ENCODE data around the gene MMS19.

The MMS19 gene, protein sequence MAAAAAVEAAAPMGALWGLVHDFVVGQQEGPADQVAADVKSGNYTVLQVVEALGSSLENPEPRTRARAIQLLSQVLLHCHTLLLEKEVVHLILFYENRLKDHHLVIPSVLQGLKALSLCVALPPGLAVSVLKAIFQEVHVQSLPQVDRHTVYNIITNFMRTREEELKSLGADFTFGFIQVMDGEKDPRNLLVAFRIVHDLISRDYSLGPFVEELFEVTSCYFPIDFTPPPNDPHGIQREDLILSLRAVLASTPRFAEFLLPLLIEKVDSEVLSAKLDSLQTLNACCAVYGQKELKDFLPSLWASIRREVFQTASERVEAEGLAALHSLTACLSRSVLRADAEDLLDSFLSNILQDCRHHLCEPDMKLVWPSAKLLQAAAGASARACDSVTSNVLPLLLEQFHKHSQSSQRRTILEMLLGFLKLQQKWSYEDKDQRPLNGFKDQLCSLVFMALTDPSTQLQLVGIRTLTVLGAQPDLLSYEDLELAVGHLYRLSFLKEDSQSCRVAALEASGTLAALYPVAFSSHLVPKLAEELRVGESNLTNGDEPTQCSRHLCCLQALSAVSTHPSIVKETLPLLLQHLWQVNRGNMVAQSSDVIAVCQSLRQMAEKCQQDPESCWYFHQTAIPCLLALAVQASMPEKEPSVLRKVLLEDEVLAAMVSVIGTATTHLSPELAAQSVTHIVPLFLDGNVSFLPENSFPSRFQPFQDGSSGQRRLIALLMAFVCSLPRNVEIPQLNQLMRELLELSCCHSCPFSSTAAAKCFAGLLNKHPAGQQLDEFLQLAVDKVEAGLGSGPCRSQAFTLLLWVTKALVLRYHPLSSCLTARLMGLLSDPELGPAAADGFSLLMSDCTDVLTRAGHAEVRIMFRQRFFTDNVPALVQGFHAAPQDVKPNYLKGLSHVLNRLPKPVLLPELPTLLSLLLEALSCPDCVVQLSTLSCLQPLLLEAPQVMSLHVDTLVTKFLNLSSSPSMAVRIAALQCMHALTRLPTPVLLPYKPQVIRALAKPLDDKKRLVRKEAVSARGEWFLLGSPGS

DNA sequence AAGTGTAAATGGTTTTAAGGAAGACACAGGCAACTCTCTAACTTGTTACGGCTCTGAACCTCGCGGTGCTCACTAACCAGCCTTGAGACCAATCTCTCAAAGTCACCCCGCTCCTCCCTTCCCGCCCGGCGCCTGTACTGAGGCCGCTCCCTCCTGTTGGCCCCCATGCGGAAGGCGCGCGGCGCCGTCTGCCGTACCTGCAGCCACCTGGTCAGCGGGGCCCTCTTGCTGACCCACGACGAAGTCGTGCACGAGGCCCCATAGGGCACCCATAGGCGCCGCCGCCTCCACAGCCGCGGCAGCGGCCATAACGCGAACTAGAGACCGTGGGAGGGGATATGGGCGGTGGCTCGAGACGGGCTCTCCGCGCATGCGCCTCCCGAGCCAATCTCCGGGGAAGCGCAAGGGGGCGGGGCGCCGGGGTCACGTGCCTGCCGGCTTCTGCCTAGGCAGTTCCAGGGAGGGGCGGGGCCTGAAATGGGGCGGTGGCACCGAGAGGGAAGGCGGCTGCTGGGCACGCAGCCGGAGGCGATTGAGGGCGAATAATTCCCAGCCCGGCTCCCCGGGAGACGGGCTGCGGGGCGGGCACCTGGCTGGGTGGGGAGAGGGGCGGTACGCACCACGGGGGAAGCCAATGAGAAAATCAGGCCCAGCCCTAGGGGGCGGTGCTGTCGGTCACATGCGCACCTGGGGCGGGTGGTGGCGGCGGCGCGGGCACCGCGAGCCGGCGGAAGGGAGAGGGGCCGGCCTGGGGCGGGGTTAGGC, at the start of gene MMS19:
Gene MMS19 (minus strand): TSS at position 347 of the 765 bp plus-strand sequence. CDS start 38 bp downstream, at position 309.
- no peak for DNase-seq (ENCODE audit: low read depth, low spot score)

DNA sequence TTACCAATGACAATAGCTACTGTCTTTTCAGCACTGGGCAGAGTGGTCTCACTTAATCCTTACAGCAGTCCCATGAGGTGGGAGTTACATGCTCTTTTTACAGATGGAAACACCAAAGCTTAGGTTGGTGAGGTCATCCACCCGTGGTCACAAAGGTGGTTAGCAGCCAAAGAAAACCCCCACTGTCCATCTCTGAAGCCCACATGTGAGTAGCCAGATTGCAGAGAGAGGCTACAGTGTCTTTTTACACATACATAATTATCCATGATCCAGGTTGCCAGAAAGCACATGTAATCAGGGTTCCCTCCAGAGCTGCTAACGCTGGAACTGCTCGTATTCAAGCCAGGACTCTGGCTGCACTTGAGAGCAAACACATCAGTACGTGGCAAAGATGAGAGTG, 49.7 kb upstream of the MMS19 start:
- no peak for DNase-seq (ENCODE audit: low read depth, low spot score)

DNA sequence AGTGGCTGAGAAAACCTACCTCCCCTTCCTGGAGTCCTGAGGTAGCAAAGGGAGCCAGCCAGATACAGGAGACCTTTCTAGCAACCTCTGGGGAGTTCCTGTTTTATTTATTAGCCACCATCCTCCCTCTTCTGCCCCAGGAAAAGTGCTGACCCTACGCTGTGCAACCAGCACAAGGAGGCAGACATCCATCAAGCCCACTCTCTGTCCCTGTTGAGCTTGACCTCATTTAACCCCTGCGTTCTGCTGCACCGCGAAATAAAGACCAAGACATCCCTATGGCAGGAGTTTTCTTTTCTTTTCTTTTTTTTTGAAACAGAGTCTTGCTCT, 49.0 kb upstream of the MMS19 start:
- DNase-seq (ENCODE audit: low read depth, low spot score), result no peak

DNA sequence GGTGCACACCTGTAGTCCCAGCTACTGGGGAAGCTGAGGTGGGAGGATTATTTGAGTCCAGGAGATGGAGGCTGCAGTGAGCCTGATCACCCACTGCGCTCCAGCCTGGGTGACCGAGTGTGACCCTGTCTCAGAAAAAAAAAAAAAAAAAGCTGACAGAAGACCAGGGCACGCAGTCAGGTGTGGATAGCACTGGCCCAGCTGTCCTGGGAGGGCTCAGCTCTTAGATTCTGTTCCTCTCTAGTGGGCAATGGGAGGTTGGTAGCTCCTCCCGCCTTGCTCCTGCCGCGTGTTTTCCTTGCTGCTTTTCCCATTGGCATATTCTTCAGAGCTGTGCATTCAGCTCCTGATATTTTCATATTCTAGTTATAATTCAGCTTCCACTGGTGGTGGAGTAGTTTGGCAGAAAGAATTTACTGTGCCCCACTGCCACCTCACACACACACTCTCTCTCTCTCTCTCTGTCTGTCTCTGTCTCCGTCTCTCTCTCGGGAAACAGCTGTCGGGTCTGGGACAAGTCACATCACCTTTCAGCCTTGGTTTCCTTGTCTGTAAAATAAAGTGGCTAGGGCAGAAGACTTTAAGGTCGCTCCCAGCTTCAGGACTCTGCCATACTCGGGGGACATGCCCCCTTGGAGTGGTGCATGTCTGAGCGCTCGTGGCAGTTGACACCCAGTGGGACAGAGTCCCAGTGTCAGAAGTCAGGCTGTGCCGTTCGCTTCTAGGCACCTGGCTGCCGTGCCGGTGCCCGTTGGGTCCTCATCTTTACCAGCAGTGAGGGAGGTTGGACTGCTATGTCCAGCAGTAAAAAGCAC, 48.4 kb upstream of the MMS19 start:
- no peak for DNase-seq (ENCODE audit: low read depth, low spot score)

DNA sequence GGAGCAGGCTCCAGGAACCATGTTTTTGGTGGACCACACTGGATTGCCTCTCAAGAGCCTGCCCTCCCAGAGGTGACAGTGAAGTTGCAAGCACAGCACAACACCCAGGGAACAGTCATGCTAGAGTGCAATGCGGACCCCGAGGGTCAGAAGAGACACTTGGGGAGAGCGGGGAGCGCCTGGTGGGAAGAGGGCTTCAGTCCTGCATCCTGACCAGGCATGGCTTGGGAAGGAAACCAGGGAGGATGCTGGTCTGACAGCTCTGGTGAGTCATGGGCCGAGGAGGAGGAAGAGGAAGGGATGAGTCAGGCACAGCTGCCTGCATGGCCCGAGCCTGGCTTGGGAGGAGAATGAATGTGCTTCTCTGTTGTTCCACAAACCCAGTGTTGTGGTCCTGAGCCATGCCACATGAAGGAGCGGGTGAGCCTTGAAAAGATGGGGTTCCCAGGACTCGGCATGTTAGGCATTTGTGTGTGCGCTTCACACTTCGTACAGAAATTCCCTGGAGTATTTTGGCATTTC, 44.9 kb upstream of the MMS19 start:
- no peak for DNase-seq (ENCODE audit: low read depth, low spot score)

DNA sequence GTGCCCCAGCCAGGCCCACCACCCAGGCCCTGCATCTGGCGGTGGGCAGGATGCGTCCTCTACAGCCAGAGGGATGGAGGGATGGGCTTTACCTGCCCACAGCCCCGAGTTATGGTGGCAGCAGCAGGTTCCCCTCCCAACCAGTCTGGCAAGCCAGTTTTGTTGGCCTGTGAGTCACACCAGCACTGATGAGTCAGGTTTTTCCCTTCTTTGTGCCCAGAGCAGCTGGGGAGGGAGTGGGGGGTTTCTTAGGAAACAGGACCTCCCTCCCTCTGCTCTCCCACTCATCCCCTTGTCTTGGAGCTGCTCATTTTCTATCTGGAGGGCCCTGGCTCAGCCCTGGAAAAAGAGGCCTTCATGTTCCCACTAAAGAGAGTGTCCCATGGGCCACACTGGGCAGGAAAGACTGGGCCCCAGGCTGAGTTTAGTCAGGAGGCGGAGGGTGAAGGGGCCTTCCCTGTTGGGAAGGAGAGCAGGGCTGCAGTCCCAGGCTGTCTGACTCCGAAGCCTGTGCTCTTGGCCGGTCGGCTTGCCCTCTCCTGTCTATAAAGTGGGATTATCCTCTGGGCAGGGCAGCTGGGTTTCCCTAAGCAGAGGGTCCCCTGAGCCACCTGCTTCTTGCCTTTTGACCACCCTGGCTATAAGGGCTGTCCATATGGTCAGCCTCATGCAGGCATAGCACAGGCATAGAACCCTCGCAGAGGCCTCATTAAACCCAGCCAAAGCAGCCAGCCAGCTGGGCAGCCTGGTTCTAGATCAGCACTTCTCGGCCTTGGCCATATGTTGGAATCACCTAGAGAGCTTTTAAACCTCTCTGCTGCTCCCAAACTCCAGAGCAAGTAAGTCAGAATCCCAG, 44.2 kb upstream of the MMS19 start:
- no peak for DNase-seq (ENCODE audit: low read depth, low spot score)

DNA sequence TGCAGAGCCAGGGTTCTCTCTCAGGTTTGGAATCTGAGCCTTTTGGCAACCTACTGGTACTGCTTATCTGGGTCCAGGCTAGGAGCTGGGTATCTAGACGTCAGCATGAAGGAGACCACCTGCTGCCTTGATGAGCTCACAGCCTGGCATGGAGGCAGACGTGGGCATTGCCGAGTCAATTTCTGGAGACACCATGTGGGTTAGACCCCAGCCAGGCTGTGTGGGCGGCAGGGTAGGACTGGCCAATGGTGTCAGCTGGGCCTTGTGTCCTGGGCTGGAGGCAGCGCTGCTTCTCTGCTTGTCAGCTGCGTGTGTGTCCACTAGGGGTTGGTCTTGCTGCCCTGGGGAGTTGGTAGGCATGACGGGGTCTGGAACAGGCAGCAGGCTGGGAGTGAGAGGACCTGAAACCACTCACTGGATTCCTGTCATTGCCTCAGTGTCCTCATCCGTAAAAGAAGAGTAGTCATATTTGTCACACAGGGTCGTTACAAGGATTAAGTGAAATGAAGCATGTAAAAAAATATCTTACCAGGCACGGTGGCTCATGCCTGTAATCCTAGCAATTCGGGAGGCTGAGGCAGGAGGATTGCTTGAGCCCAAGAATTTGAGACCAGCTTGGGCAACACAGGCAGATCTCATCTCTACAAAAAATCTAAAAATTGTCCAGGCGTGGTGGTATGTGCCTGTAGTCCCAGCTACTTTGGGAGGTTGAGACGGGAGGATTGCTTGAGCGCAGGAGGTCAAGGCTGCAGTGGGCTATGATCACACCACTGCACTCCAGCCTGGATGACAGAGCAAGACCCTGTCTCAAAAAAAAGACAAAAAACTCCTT, 42.7 kb upstream of the MMS19 start:
- no peak for DNase-seq (ENCODE audit: low read depth, low spot score)

DNA sequence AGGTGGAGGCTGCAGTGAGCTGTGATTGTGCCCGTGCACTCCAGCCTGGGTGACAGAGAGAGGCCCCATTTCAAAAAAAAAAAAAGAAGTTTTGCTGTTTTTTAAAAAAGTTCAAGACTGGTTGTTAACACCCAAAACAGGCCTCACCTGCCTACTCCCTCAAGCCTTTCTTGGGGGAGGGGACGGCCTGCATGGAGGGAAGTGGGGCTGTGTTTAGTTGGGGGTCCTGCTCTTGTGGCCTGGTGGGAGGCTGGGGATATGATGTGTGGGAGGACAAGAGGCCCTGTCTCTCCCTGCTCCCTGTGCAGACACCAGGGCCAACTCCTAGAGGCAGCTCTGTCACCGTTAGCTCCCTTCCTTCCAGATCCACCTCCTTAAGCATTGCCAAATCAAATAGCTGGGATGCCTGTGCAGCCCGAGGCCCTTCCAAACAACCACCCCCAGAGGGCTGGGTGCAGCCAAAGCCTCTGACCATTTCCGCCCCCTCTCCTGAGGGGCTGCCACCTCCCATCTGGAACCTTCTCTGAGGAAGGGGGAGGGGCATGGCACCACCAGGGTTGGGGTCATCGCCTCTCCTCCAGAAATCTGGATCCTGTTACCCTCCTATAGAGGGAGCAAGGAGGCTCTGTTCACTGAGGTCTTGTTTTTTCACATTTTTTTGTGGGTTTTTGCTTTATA, 41.4 kb upstream of the MMS19 start:
- DNase-seq (ENCODE audit: low read depth, low spot score), result no peak

DNA sequence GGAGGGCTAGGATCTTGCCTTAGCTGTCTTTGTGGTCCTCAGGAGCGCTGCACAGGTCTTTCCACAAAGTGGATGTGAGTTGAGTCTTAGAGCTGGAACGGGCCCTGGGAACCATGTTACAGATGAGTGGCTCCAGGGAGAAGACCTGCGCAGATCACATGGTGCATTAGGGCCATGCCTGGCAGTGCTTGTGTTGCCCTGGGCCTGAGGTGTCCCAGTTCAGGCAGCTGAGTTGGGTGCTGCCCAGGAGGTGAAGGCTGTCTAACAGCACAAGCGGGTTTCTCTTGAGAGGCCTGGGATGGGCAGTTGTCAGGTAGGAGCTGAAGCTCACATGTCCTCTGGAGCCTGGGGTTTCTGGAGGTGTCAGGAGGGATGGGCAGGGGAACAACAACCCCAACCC, 40.6 kb upstream of the MMS19 start:
- DNase-seq (ENCODE audit: low read depth, low spot score), result no peak

DNA sequence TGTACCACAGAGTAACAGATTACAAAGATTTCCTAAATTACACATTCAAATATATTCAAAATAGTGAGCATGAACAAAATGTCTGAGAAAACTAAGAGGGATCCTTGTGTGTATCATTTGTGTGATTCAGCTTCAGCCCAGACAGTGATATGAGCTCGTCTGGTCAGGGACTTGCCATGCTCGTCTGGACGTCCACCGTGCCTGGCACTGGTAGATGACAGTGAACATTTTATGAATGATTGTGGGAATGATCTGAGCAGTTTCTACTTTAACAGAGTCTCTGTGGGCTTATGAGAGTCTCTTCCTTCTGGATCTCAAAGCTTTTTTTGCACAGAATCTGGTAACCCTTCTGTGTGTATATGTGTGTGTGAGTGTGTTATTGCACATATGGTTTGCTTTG, 40.2 kb upstream of the MMS19 start:
- no peak for DNase-seq (ENCODE audit: low read depth, low spot score)

DNA sequence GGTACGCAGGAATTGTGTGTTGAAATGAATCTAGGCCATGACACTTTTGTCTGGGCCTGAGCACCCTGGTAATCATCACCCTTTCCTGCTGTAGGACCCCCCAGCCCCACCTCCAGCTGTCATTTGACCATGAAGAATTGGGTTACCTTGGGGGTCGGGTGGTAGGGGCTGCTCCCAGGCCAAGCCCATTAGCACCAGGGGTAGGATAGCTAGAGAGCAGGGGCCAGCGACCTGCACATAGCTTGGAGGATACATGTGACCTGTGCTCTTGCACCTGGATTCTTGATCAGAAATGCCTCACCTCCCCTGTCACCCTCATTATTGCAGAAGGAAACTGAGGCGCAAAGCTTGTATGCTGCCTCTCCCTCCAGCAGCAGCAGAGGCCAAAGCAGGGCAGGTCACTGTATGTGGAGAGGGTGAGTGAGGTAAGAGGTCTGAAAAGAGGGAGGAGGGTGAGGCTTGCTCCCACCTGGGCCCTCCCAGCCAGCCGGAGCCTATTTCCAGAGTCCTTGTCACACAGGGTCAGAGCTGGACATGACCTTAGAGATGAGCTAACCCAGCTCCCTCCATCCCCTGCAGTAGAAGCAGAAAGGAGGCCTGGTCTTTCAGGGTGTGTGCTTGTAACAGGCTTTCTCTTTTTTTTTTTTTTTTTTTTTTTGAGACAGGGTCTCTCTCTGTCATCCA, 39.1 kb upstream of the MMS19 start:
- DNase-seq (ENCODE audit: low read depth, low spot score), result no peak

DNA sequence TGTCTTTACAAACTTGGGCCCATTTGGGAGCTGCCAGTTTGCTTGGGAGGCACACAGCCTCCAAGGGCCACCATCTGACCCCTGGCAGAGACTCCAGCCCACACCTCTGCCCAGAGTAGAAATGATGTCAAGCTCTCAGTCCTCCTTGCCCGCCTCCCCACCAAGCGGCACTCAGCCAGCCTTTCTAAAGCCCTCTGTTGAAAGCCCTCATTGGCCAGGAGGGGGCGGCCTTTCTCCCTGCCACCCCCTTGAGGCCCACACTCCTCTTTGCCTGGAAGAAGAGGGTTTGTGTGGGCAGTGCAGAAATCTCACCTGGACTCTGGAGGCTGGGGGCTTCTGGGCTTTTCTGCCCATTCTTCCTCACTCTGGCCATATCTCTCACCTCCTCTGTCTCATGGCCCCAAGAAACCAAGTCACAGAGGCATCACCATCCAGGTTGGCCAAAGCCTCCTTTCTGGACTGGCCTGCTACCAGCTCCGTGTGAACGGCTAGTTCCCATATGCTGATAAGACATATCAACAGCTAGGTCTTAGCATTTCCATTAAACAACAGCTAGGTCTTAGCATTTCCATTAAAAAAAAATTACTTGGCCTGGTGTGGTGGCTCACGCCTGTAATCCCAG, 36.6 kb upstream of the MMS19 start:
- DNase-seq (ENCODE audit: low read depth, low spot score), result no peak

DNA sequence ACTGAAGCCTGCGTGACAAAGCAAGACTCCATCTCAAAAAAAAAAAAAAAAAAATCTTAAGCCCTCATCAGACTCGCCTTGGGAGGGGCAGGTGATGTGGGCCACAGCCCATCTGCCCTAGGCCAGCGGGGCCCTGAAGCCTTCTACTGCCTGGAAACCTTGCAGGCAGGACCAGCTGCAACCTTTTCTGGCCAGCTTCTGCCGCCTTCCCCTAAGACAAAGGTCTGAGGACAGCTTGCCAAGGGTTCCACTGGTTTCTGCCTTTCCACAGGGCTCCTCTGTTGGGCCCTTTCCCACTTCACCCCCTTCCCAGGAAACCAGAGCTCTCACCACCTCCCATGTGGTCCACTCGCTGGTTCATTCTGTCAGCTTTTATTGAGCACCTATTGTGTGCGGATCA, 35.7 kb upstream of the MMS19 start:
- no peak for DNase-seq (ENCODE audit: low read depth, low spot score)

DNA sequence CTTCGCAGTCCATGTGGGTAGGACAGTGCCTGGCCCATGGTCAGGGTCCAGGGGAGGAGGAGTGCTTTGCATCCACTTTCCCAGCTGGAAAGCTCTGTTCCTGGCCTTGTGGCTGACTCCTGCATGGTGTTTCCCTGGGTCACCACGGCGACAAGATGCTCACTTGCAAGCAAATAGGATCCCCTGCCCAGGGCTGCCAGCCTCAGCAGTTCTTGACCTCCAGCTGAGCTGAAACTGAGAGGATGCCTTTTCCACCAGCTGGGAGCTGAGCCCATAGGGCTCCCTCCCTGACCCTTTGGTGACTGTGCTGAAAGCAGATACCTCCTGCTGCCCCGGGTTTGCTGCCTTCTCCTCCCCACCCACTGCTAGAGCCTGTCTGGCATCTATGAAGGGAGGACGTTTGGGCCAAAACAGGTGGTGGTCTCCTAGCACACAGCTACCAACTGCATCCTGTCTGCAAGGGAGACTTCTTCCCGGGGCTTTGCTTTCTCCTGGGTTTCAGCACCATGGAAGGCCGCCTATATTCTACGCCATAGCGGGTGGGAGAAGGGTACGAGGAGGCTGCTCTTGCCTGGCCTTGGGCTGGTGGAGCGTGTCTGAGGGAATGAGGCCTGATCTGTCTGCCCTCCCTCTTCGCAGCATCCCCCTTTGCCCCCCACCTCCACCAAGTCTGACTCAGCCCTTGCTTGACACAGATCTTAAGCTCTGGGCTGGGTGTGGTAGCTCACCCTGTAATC, 34.9 kb upstream of the MMS19 start:
- DNase-seq (ENCODE audit: low read depth, low spot score), result no peak

DNA sequence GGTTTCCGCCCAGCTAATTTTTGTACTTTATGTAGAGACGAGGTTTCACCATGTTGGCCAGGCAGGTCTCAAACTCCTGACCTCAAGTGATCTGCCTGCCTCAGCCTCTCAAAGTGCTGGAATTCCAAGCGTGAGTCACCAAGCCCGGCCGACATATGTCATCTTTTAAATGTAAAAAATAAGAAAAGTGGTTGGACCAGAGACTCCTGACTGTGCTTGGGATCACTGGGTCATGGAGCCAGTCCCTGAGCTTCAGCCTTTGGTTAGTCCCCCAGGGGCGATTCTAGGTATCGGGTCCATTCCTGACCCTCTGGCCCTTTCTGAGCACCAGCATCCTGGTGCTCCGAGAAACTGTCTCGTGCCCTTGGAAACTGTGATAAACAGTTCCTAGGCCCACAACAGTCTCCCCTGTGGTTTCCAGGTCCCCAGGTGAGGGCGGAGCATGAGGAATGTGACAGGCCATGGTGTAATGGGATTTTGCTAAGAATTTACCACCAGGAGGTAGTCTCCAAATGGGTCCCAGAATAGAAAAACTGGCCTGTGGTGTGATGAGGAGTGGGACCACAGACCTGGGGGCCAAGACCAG, 33.3 kb upstream of the MMS19 start:
- no peak for DNase-seq (ENCODE audit: low read depth, low spot score)

Measured in iPS DF 19.7 (cell line).